Natural killer cell (primary cell): ENCODE results near the gene IGFBP3. TPM values are rescaled to one million over a fixed set of nuclear protein-coding genes. Genes with fewer than 3 reads are reported as not detected.
A peak's percentile ranks its signal among the peaks of the same experiment; 100 is the strongest.

Experiments used
- ATAC-seq, 3 donors: fragments of 150-1000 bp in 2 of 3; fragments of 200-7000 bp in 1 of 3; cut with Tn5 transposase; 1 replicate in 1 of 3; 2 replicates in 2 of 3; pipeline ENCODE4 v1.10.0; 2021; ENCODE audit warnings: mild to moderate bottlenecking in 2 of 3, moderate library complexity in 2 of 3
- DNase-seq, 2 donors: peaks; one replicate each; pipeline versions ENCODE4 v3.0.0 to v3.0.0-alpha.2; 2013 to 2021; ENCODE audit warnings: mixed read lengths in 1 of 2
- H3K27ac ChIP-seq: one replicate; pipeline ENCODE4 v1.5.1; 2013; ENCODE audit warnings: mild to moderate bottlenecking, low read length
- H3K27me3 ChIP-seq: one replicate; pipeline ENCODE4 v1.6.1; 2013; ENCODE audit warnings: low read length; ENCODE audit not compliant: control insufficient read depth, insufficient read depth
- H3K36me3 ChIP-seq: one replicate; pipeline ENCODE4 v1.6.1; 2013; ENCODE audit warnings: low read length; ENCODE audit not compliant: control insufficient read depth, insufficient read depth
- H3K4me1 ChIP-seq: one replicate; pipeline ENCODE4 v1.6.1; 2013; ENCODE audit warnings: low read length; ENCODE audit not compliant: control insufficient read depth, insufficient read depth
- H3K4me3 ChIP-seq: one replicate; pipeline ENCODE4 v1.5.1; 2013; ENCODE audit warnings: low read length
- H3K9me3 ChIP-seq: one replicate; pipeline ENCODE4 v1.6.1; 2013; ENCODE audit warnings: low read length; ENCODE audit not compliant: control insufficient read depth, insufficient read depth
- H3K27ac Mint-ChIP-seq, 2 donors: one replicate each; pipeline ENCODE4 v1.8.0; 2022; ENCODE audit warnings: mild to moderate bottlenecking in 2 of 2, mixed read lengths in 2 of 2, moderate library complexity in 1 of 2
- H3K27me3 Mint-ChIP-seq, 2 donors: one replicate each; pipeline ENCODE4 v1.8.0; 2022; ENCODE audit warnings: low read depth in 2 of 2, mixed read lengths in 2 of 2
- H3K36me3 Mint-ChIP-seq: one replicate; pipeline ENCODE4 v1.8.0; 2022; ENCODE audit warnings: mixed read lengths
- H3K4me1 Mint-ChIP-seq, 2 donors: one replicate each; pipeline ENCODE4 v1.8.0; 2022; ENCODE audit warnings: mixed read lengths in 2 of 2
- H3K4me3 Mint-ChIP-seq: one replicate; pipeline ENCODE4 v1.8.0; 2022; ENCODE audit warnings: mild to moderate bottlenecking, moderate library complexity, mixed read lengths
- H3K9me3 Mint-ChIP-seq, 2 donors: one replicate each; pipeline ENCODE4 v1.8.0; 2022; ENCODE audit warnings: mixed read lengths in 2 of 2
- CTCF ChIP-seq: fragments of 200-600 bp; IDR thresholded peaks from one replicate; pipeline ENCODE4 v1.8.0; 2022; ENCODE audit warnings: antibody characterized with exemption
- WGBS: methylation state at CpG from one replicate; pipeline ENCODE4 v1.1.7; 2013; ENCODE audit warnings: missing lambda C conversion rate; ENCODE audit not compliant: insufficient coverage; 5-methylcytosine and 5-hydroxymethylcytosine counted together
- intact Hi-C: fragments of 100-400 bp; cut with micrococcal nuclease; formaldehyde crosslinking; loops from one replicate; pipeline ENCODE4 v1.14.2; 2022
- total RNA-seq, 4 donors: library from RNA; stranded (reverse); fragments of 120-200 nt in 1 of 4; gene quantifications; one replicate each; pipeline versions ENCODE4 v1.2.3 to v1.2.4, GENCODE V29; 2013 to 2022

Gene IGFBP3
- total RNA-seq, 3 donors from 2014 or later (not counting 1 experiment from before 2014, with no cell fraction given) = 0.39 to 10.2 (median 1.2) TPM

GRCh38 chr7:45880433-45880860, 40.6 kb downstream of the IGFBP3 start:
- 87% methylated on average over 7 of the region's 7 CpGs for WGBS
- no peak overlapping the region for H3K27ac ChIP-seq
- no peak for TF ChIP-seq CTCF
- H3K36me3 ChIP-seq = no peaks in the 10 kb centered on the region
- Mint-ChIP-seq H3K9me3 (no peaks in the 10 kb centered on the region), H3K4me1 (no peaks in the 10 kb centered on the region), H3K4me3 (no peak overlapping the region), H3K36me3 (no peaks in the 10 kb centered on the region), H3K27me3 (peaks cover 10 to 15% of the 10 kb centered on the region in 2 donors), H3K27ac (no peak overlapping the region)
- ATAC-seq (peak in 1 of 3 donors; percentile 41), DNase-seq (no peak)
- no peaks in the 10 kb centered on the region for H3K9me3 ChIP-seq
- intact Hi-C loops = no loop called here
- H3K4me1 ChIP-seq = no peaks in the 10 kb centered on the region
- H3K27me3 ChIP-seq = no peaks in the 10 kb centered on the region
- H3K4me3 ChIP-seq = no peak overlapping the region

GRCh38 chr7:45878457-45879144, 42.5 kb downstream of the IGFBP3 start:
- H3K4me1 Mint-ChIP-seq = no peaks in the 10 kb centered on the region
- H3K9me3 Mint-ChIP-seq = no peaks in the 10 kb centered on the region
- H3K4me1 ChIP-seq = no peaks in the 10 kb centered on the region
- H3K4me3 Mint-ChIP-seq = no peak overlapping the region
- WGBS = 59% methylated on average over 3 of the region's 3 CpGs
- TF ChIP-seq CTCF = no peak
- no peaks in the 10 kb centered on the region for H3K36me3 Mint-ChIP-seq
- H3K27ac Mint-ChIP-seq = no peak overlapping the region
- ATAC-seq (no peak), DNase-seq (no peak)
- no peaks in the 10 kb centered on the region for H3K9me3 ChIP-seq
- no peaks in the 10 kb centered on the region for H3K36me3 ChIP-seq
- peaks cover 0 to 5% of the 10 kb centered on the region in 2 donors for H3K27me3 Mint-ChIP-seq
- H3K27me3 ChIP-seq = no peaks in the 10 kb centered on the region
- no peak overlapping the region for H3K27ac ChIP-seq
- no peak overlapping the region for H3K4me3 ChIP-seq
- intact Hi-C loops = no loop called here

GRCh38 chr7:45876519-45876918, 44.6 kb downstream of the IGFBP3 start:
- Histone ChIP-seq H3K4me1 (no peaks in the 10 kb centered on the region), H3K36me3 (no peaks in the 10 kb centered on the region), H3K9me3 (no peaks in the 10 kb centered on the region), H3K4me3 (no peak overlapping the region), H3K27ac (no peak overlapping the region), H3K27me3 (no peaks in the 10 kb centered on the region)
- H3K4me3 Mint-ChIP-seq = no peak overlapping the region
- TF ChIP-seq CTCF = no peak
- ATAC-seq (no peak), DNase-seq (no peak)
- peaks cover 0 to 3% of the 10 kb centered on the region in 2 donors for H3K27me3 Mint-ChIP-seq
- intact Hi-C loops = no loop called here
- WGBS = 90% methylated on average over 2 of the region's 2 CpGs
- H3K9me3 Mint-ChIP-seq = no peaks in the 10 kb centered on the region
- H3K36me3 Mint-ChIP-seq = no peaks in the 10 kb centered on the region
- H3K4me1 Mint-ChIP-seq = no peaks in the 10 kb centered on the region
- H3K27ac Mint-ChIP-seq = no peak overlapping the region
